Lower leg skin (tissue), 4 donors: ENCODE measurements around the gene ALS2. TPM values are rescaled to one million over a fixed set of nuclear protein-coding genes. Genes with fewer than 3 reads are reported as not detected.

Experiments
- DNase-seq, 2 donors: peaks; one replicate each; pipeline ENCODE4 v3.0.0-alpha.2; 2019; ENCODE audit warnings: low spot score in 2 of 2
- H3K4me3 ChIP-seq: fragments of 200-600 bp; sonication (generic); 2 replicates; pipeline ENCODE4 v1.5.1; 2017; ENCODE audit warnings: mild to moderate bottlenecking, low read depth; ENCODE audit not compliant: poor library complexity, severe bottlenecking
- POLR2A ChIP-seq, 2 donors: fragments of 450-650 bp; IDR thresholded peaks; one replicate each; pipeline ENCODE4 v1.6.1; 2016 to 2017; ENCODE audit warnings: antibody characterized with exemption in 2 of 2, mild to moderate bottlenecking in 1 of 2, moderate library complexity in 1 of 2
- WGBS, 2 donors: methylation state at CpG; one replicate each; pipeline ENCODE4 v1.1.5; 2018; 5-methylcytosine and 5-hydroxymethylcytosine counted together
- intact Hi-C: fragments of 100-400 bp; cut with DNase I; formaldehyde crosslinking; loops from one replicate; pipeline ENCODE4 v1.15.0; 2023; ENCODE audit warnings: low total_unique reads
- total RNA-seq, 4 donors: library from RNA; depleted of rRNA; stranded (reverse); fragments of >200 nt; gene quantifications; one replicate each; pipeline ENCODE4 v1.1.0, GENCODE V29; 2016
- TF ChIP-seq, protein P1 (sequence below), 3 donors: fragments of 450-650 bp; IDR thresholded peaks; one replicate each; pipeline ENCODE4 v1.5.1; 2016; ENCODE audit warnings: antibody characterized with exemption in 3 of 3, mild to moderate bottlenecking in 3 of 3, moderate library complexity in 2 of 3

ALS2 gene
- total RNA-seq, 4 donors from 2014 or later: 8.6 to 26.4 (median 17.9) TPM

DNA sequence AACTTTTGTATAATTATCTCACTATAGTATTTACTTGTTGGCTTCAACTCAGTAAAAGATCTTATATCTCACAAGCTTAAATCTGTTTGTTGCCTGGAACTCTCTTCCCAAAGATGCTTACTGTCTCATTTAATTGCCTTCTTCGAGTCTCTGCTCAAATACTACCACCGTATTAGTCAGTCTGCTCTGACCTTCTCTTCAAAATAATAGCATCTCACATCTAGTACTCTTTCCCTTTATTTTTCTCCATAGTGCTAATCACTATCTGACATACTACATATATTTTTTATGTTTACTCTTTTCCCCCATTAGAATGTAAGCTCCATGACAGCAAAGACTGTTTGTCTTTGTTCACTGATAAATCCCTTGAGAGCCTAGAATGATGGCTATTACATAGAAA is 71.7 kb downstream of the ALS2 start:
- intact Hi-C loops: no loop called here
- H3K4me3 ChIP-seq: no peak overlapping the region
- WGBS, 2 donors: 43 to 55% methylated on average over 2 of the region's 2 CpGs
- TF ChIP-seq, protein P1, sequence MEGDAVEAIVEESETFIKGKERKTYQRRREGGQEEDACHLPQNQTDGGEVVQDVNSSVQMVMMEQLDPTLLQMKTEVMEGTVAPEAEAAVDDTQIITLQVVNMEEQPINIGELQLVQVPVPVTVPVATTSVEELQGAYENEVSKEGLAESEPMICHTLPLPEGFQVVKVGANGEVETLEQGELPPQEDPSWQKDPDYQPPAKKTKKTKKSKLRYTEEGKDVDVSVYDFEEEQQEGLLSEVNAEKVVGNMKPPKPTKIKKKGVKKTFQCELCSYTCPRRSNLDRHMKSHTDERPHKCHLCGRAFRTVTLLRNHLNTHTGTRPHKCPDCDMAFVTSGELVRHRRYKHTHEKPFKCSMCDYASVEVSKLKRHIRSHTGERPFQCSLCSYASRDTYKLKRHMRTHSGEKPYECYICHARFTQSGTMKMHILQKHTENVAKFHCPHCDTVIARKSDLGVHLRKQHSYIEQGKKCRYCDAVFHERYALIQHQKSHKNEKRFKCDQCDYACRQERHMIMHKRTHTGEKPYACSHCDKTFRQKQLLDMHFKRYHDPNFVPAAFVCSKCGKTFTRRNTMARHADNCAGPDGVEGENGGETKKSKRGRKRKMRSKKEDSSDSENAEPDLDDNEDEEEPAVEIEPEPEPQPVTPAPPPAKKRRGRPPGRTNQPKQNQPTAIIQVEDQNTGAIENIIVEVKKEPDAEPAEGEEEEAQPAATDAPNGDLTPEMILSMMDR (IDR thresholded peaks at IDR 0.05): no peak
- no peak for TF ChIP-seq POLR2A (IDR thresholded peaks at IDR 0.05)
- DNase-seq: no peak

GRCh38 chr2:201707753-201708152 is 73.0 kb downstream of the ALS2 start:
- intact Hi-C loops: no loop called here
- H3K4me3 ChIP-seq: no peak overlapping the region
- no peak for DNase-seq
- TF ChIP-seq, protein P1 (IDR thresholded peaks at IDR 0.05): no peak
- TF ChIP-seq POLR2A (IDR thresholded peaks at IDR 0.05): no peak
- WGBS, 2 donors: 57 to 58% methylated on average over 3 of the region's 3 CpGs

GRCh38 chr2:201707142-201707541 is 73.6 kb downstream of the ALS2 start:
- DNase-seq: no peak
- H3K4me3 ChIP-seq: no peak overlapping the region
- intact Hi-C loops: no loop called here
- TF ChIP-seq, protein P1 (IDR thresholded peaks at IDR 0.05): no peak
- TF ChIP-seq POLR2A (IDR thresholded peaks at IDR 0.05): no peak
- 100% methylated on average over 1 of the region's 1 CpG for WGBS, 2 donors

- WGBS, 2 donors: 85 to 88% methylated on average over 5 of the region's 5 CpGs
- TF ChIP-seq POLR2A (IDR thresholded peaks at IDR 0.05): no peak
- intact Hi-C loops: no loop called here
- no peak for DNase-seq
- no peak overlapping the region for H3K4me3 ChIP-seq
Observed at GRCh38 chr2:201704536-201704935, 76.2 kb downstream of the ALS2 start.

DNA sequence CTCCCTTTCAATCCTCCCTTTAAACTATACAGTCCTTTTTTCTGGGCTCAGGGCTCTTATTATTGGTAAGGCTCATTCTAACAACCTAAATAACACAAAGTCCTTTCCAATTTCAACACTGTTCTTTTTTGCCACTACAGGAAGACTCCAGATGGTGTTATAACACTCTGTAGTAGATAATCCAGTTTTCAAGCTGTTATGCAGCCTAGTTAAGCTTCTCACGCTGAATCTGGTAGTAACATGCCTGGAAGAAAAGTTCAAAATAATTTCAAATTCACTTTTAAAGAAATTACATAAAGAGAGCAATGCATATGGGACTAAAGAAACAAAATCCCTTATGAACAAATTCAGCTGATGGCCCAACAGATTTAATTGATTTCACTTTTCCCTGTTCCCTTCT is 79.1 kb downstream of the ALS2 start:
- intact Hi-C loops: no loop called here
- H3K4me3 ChIP-seq: no peak overlapping the region
- DNase-seq: no peak
- TF ChIP-seq, protein P1 (IDR thresholded peaks at IDR 0.05): no peak
- no peak for TF ChIP-seq POLR2A (IDR thresholded peaks at IDR 0.05)
- 96 to 98% methylated on average over 1 of the region's 1 CpG for WGBS, 2 donors

- H3K4me3 ChIP-seq: no peak overlapping the region
- intact Hi-C loops: no loop called here
- no peak for DNase-seq
- TF ChIP-seq, protein P1 (IDR thresholded peaks at IDR 0.05): no peak
- TF ChIP-seq POLR2A (IDR thresholded peaks at IDR 0.05): no peak
- WGBS, 2 donors: 88 to 95% methylated on average over 1 of the region's 1 CpG
Observed at GRCh38 chr2:201699416-201699815, 81.3 kb downstream of the ALS2 start.
